ENCODE measurements around the gene RAPGEF2. TPM values are rescaled to one million over a fixed set of nuclear protein-coding genes. Genes with fewer than 3 reads are reported as not detected.

Gene RAPGEF2
- total and polyA plus RNA-seq, 9 of the 15 experiments (the other 6 are each of a cell fraction or from before 2014, with no cell fraction given), result 3.1 to 32.6 (median 23.1) TPM

GRCh38 chr4:159175085-159175988 lies 72.5 kb downstream of the RAPGEF2 start (continued):
- TF ChIP-seq SAFB (IDR thresholded peaks at IDR 0.05; ENCODE audit: borderline replicate concordance, low read depth, low read length), result no peak
- TF ChIP-seq JUND (IDR thresholded peaks at IDR 0.05; ENCODE audit: borderline replicate concordance, low read depth, low read length), result peak; percentile 84
- peak; percentile 87; the same call in 2 of the 3 replicates for TF ChIP-seq JUND (tag; IDR thresholded peaks at IDR 0.05; ENCODE audit: borderline replicate concordance, low read depth, low read length)
- no peak for TF ChIP-seq SMAD3 (CRISPR knock-in tag; conservative IDR thresholded peaks at IDR 0.05)
- TF ChIP-seq KLF16 (IDR thresholded peaks at IDR 0.05), result no peak
- no peak for TF ChIP-seq ZNF408 (CRISPR knock-in tag; IDR thresholded peaks at IDR 0.05; ENCODE audit: low read depth)
- no peak for TF ChIP-seq ZSCAN32 (CRISPR knock-in tag; IDR thresholded peaks at IDR 0.05)
- no peak for TF ChIP-seq SIRT6 (IDR thresholded peaks at IDR 0.05; ENCODE audit: low read depth, low read length)
- no peak for TF ChIP-seq GATAD2A (IDR thresholded peaks at IDR 0.05)
- TF ChIP-seq KLF6 (CRISPR knock-in tag; IDR thresholded peaks at IDR 0.05; ENCODE audit: borderline replicate concordance), result no peak
- TF ChIP-seq ZNF445 (CRISPR knock-in tag; IDR thresholded peaks at IDR 0.05; ENCODE audit: low read depth), result no peak
- TF ChIP-seq TBL1XR1 (IDR thresholded peaks at IDR 0.05; ENCODE audit: low read length in 2 of 2), result no peak; a peak in 1 of 4 replicates
- no peak for TF ChIP-seq RBBP5 (IDR thresholded peaks at IDR 0.05; ENCODE audit: borderline replicate concordance, insufficient read depth, low read length, poor library complexity, severe bottlenecking)
- TF ChIP-seq GATA2 (CRISPR knock-in tag; IDR thresholded peaks at IDR 0.05), result no peak
- no peak for TF ChIP-seq PCBP2 (IDR thresholded peaks at IDR 0.05; ENCODE audit: low read depth, low read length, poor library complexity, severe bottlenecking)
- TF ChIP-seq PTBP1 (IDR thresholded peaks at IDR 0.05; ENCODE audit: low read depth, low read length), result no peak
- TF ChIP-seq ZNF696 (CRISPR knock-in tag; conservative IDR thresholded peaks at IDR 0.05), result no peak
- no peak for TF ChIP-seq ZBTB26 (CRISPR knock-in tag; IDR thresholded peaks at IDR 0.05)
- no peak for TF ChIP-seq KDM4B (IDR thresholded peaks at IDR 0.05; ENCODE audit: borderline replicate concordance in 2 of 2, low read depth in 1 of 2)
- TF ChIP-seq, protein P1, sequence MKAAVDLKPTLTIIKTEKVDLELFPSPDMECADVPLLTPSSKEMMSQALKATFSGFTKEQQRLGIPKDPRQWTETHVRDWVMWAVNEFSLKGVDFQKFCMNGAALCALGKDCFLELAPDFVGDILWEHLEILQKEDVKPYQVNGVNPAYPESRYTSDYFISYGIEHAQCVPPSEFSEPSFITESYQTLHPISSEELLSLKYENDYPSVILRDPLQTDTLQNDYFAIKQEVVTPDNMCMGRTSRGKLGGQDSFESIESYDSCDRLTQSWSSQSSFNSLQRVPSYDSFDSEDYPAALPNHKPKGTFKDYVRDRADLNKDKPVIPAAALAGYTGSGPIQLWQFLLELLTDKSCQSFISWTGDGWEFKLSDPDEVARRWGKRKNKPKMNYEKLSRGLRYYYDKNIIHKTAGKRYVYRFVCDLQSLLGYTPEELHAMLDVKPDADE (conservative IDR thresholded peaks at IDR 0.05; ENCODE audit: control insufficient read depth, low read depth, low read length), result no peak
- TF ChIP-seq TFE3 (CRISPR knock-in tag; IDR thresholded peaks at IDR 0.05), result no peak
- TF ChIP-seq IFI16 (CRISPR knock-in tag; IDR thresholded peaks at IDR 0.05), result no peak
- no peak for TF ChIP-seq HNRNPUL1 (IDR thresholded peaks at IDR 0.05; ENCODE audit: low read length)
- no peak for TF ChIP-seq SMARCC2 (IDR thresholded peaks at IDR 0.05; ENCODE audit: low read depth)
